Activated naive CD8-positive, alpha-beta T cell treated with anti-CD3 and anti-CD28 coated beads, Interleukin-2, amount 50 U/mL, for 24 hours (primary cell): ENCODE results near the gene PARVG.

Source experiments
- ATAC-seq: fragments of 150-1000 bp; cut with Tn5 transposase; one replicate; pipeline ENCODE4 v1.10.0; 2021
- DNase-seq: peaks from one replicate; pipeline ENCODE4 v3.0.0; 2021
- H3K27ac Mint-ChIP-seq: one replicate; pipeline ENCODE4 v1.8.0; 2021; ENCODE audit warnings: mild to moderate bottlenecking, mixed read lengths
- H3K27me3 Mint-ChIP-seq: one replicate; pipeline ENCODE4 v1.8.0; 2021; ENCODE audit warnings: mixed read lengths
- H3K36me3 Mint-ChIP-seq: one replicate; pipeline ENCODE4 v1.8.0; 2021; ENCODE audit warnings: low read depth, mixed read lengths
- H3K4me1 Mint-ChIP-seq: one replicate; pipeline ENCODE4 v1.8.0; 2021; ENCODE audit warnings: mixed read lengths
- H3K4me3 Mint-ChIP-seq: one replicate; pipeline ENCODE4 v1.8.0; 2021; ENCODE audit warnings: mild to moderate bottlenecking, moderate library complexity, mixed read lengths
- H3K9me3 Mint-ChIP-seq: one replicate; pipeline ENCODE4 v1.8.0; 2021; ENCODE audit warnings: mixed read lengths

Gene PARVG

GRCh38 chr22:44256085-44256484 lies 75.4 kb downstream of the PARVG start:
- ATAC-seq (no peak), DNase-seq (no peak)
- Mint-ChIP-seq H3K4me1 (peaks cover 2% of the 10 kb centered on the region), H3K36me3 (no peaks in the 10 kb centered on the region), H3K27me3 (peaks cover 7% of the 10 kb centered on the region), H3K9me3 (no peaks in the 10 kb centered on the region), H3K27ac (no peak overlapping the region), H3K4me3 (no peak overlapping the region)

GRCh38 chr22:44256556-44257485 lies 76.1 kb downstream of the PARVG start:
- Mint-ChIP-seq H3K27me3 (peaks cover 7% of the 10 kb centered on the region), H3K4me1 (peaks cover 2% of the 10 kb centered on the region), H3K27ac (no peak overlapping the region), H3K36me3 (no peaks in the 10 kb centered on the region), H3K9me3 (no peaks in the 10 kb centered on the region), H3K4me3 (no peak overlapping the region)
- DNase-seq = no peak
- no peak for ATAC-seq
